ENCODE data around the gene FBXO34. TPM values are rescaled to one million over a fixed set of nuclear protein-coding genes. Genes with fewer than 3 reads are reported as not detected.

Gene FBXO34
- total RNA-seq, 1 experiment from 2014 or later, result 18.8 TPM

DNA sequence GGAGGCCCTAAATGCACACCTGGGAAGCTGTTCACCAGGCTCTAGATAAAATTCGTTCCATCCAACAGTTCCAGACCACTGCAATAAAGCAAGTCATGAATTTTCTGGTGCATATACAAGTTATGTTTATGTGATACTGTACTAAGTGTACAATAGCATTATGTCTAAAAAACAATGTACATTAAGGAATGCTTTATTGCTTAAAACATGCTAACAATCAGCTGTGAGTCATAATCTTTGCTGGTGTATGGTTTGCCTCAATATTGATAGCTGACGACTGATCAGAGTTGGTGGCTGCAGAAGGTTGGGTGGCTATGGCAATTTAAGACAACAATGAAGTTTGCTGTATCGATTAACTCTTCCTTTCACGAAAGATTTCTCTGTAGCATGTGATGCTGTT lies 88.1 kb downstream of the FBXO34 start:
- no peak for TF ChIP-seq TCF7L2 (IDR thresholded peaks at IDR 0.05; ENCODE audit: low read depth, low read length)
- TF ChIP-seq POLR2AphosphoS5 (IDR thresholded peaks at IDR 0.05; ENCODE audit: low read depth, low read length), result no peak
- no peak for TF ChIP-seq CTCF (IDR thresholded peaks at IDR 0.05)
- TF ChIP-seq, protein P1, sequence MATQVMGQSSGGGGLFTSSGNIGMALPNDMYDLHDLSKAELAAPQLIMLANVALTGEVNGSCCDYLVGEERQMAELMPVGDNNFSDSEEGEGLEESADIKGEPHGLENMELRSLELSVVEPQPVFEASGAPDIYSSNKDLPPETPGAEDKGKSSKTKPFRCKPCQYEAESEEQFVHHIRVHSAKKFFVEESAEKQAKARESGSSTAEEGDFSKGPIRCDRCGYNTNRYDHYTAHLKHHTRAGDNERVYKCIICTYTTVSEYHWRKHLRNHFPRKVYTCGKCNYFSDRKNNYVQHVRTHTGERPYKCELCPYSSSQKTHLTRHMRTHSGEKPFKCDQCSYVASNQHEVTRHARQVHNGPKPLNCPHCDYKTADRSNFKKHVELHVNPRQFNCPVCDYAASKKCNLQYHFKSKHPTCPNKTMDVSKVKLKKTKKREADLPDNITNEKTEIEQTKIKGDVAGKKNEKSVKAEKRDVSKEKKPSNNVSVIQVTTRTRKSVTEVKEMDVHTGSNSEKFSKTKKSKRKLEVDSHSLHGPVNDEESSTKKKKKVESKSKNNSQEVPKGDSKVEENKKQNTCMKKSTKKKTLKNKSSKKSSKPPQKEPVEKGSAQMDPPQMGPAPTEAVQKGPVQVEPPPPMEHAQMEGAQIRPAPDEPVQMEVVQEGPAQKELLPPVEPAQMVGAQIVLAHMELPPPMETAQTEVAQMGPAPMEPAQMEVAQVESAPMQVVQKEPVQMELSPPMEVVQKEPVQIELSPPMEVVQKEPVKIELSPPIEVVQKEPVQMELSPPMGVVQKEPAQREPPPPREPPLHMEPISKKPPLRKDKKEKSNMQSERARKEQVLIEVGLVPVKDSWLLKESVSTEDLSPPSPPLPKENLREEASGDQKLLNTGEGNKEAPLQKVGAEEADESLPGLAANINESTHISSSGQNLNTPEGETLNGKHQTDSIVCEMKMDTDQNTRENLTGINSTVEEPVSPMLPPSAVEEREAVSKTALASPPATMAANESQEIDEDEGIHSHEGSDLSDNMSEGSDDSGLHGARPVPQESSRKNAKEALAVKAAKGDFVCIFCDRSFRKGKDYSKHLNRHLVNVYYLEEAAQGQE (IDR thresholded peaks at IDR 0.05; ENCODE audit: insufficient read depth in 1 of 2, low read depth in 2 of 2, low read length in 1 of 2), result no peak
- TF ChIP-seq SIN3A (IDR thresholded peaks at IDR 0.05; ENCODE audit: borderline replicate concordance, insufficient read depth, low read depth, low read length), result no peak
- H3K27ac ChIP-seq (ENCODE audit: low read length), result no peak overlapping the region
- H3K27me3 ChIP-seq (ENCODE audit: control insufficient read depth, insufficient read depth, low read length), result no peaks in the 10 kb centered on the region
- ChIA-PET CTCF (no interaction called here), POLR2A (interaction anchor here (0.5 kb wide), 1 partner anchor 26 kb away, joined by 8 read pairs; no protein-coding TSS in a partner anchor)
- H3K36me3 ChIP-seq (ENCODE audit: control insufficient read depth, insufficient read depth, low read length), result no peaks in the 10 kb centered on the region; the same call in 1 of the 2 replicates
- H3K9me3 ChIP-seq (ENCODE audit: control insufficient read depth, insufficient read depth, low read depth, low read length), result no peaks in the 10 kb centered on the region
- H3K4me3 ChIP-seq (ENCODE audit: low read depth in 2 of 2, low read length in 2 of 2), result no peak overlapping the region
- in situ Hi-C loops (cut with HindIII; ENCODE audit: low pct_unique_long_range_greater_than_20kb, low sequenced_read_pairs), result no loop called here
- intact Hi-C loops (cut with micrococcal nuclease; ENCODE audit: unreplicated experiment), result no loop called here
- no peaks in the 10 kb centered on the region for H3K4me1 ChIP-seq (ENCODE audit: control insufficient read depth, insufficient read depth, low read length)
- no TSS peak for BruUV-seq (replicated peaks)
- ATAC-seq, result no peak
- no peak for DNase-seq (ENCODE audit: low read depth, low spot score)

DNA sequence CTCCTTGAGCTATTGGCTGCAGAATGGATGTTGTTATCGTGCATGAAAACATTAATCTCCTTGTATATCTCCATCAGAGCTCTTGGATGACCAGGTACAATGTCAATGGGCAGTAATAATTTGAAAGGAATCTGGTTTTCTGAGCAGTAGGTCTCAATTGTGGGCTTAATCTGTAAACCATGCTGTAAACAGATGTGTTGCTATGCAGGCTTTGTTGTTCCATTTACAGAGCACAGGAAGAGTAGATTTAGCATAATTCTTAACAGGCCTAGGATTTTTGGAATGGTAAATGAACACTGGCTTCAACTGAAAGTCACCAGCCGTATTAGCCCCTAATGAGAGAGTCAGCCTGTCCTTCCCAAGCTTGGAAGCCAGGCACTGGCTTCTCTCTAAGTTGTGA lies 90.0 kb downstream of the FBXO34 start:
- no peak for TF ChIP-seq POLR2AphosphoS5 (IDR thresholded peaks at IDR 0.05; ENCODE audit: low read depth, low read length)
- TF ChIP-seq, protein P1 (IDR thresholded peaks at IDR 0.05; ENCODE audit: insufficient read depth in 1 of 2, low read depth in 2 of 2, low read length in 1 of 2), result no peak
- TF ChIP-seq SIN3A (IDR thresholded peaks at IDR 0.05; ENCODE audit: borderline replicate concordance, insufficient read depth, low read depth, low read length), result no peak
- no peak for TF ChIP-seq TCF7L2 (IDR thresholded peaks at IDR 0.05; ENCODE audit: low read depth, low read length)
- TF ChIP-seq CTCF (IDR thresholded peaks at IDR 0.05), result no peak
- ATAC-seq, result no peak
- ChIA-PET CTCF (no interaction called here), POLR2A (no interaction called here)
- Histone ChIP-seq H3K27ac (ENCODE audit: low read length) (no peak overlapping the region), H3K4me1 (ENCODE audit: control insufficient read depth, insufficient read depth, low read length) (peaks cover 6% of the 10 kb centered on the region; the same call in 1 of the 2 replicates), H3K27me3 (ENCODE audit: control insufficient read depth, insufficient read depth, low read length) (no peaks in the 10 kb centered on the region), H3K9me3 (ENCODE audit: control insufficient read depth, insufficient read depth, low read depth, low read length) (no peaks in the 10 kb centered on the region), H3K4me3 (ENCODE audit: low read depth in 2 of 2, low read length in 2 of 2) (no peak overlapping the region), H3K36me3 (ENCODE audit: control insufficient read depth, insufficient read depth, low read length) (no peaks in the 10 kb centered on the region)
- in situ Hi-C loops (cut with HindIII; ENCODE audit: low pct_unique_long_range_greater_than_20kb, low sequenced_read_pairs) (no loop called here), intact Hi-C loops (cut with micrococcal nuclease; ENCODE audit: unreplicated experiment) (no loop called here)
- DNase-seq (ENCODE audit: low read depth, low spot score), result no peak
- BruUV-seq (replicated peaks), result no TSS peak

Data from Panc1 (cell line).